GM21619 (cell line): Measurements from ENCODE around the gene BCL11A.
A peak's percentile ranks its signal among the peaks of the same experiment; 100 is the strongest.

Experiments
- ATAC-seq: cut with Tn5 transposase; IDR thresholded peaks from one replicate; pipeline ENCODE4 v1.9.1; 2021; ENCODE audit not compliant: unreplicated experiment

BCL11A gene

GRCh38 chr2:60548311-60548710, 5.1 kb downstream of the BCL11A start:
- no peak for ATAC-seq

DNA sequence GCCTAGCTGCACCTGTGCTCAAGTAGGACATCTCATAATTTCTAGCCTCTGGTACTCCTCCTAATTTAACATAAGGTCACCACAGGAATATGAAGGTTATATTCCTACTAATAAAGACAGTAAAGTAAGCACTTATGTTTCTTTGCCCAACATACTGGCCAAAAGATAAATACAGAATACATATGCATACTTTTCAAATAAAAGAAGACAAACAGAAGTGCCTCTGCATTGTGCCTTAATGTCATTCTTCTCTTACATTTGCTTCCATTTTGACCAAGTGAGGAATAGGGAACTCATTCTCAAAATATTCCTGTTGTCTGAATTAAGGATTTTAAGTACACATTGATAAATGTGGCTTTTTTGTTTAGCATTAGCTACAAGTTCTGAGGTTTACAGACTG, 5.6 kb downstream of the BCL11A start:
- no peak for ATAC-seq

- no peak for ATAC-seq
These were observed 6.6 kb downstream of the BCL11A start for GRCh38 chr2:60546756-60547420.

DNA sequence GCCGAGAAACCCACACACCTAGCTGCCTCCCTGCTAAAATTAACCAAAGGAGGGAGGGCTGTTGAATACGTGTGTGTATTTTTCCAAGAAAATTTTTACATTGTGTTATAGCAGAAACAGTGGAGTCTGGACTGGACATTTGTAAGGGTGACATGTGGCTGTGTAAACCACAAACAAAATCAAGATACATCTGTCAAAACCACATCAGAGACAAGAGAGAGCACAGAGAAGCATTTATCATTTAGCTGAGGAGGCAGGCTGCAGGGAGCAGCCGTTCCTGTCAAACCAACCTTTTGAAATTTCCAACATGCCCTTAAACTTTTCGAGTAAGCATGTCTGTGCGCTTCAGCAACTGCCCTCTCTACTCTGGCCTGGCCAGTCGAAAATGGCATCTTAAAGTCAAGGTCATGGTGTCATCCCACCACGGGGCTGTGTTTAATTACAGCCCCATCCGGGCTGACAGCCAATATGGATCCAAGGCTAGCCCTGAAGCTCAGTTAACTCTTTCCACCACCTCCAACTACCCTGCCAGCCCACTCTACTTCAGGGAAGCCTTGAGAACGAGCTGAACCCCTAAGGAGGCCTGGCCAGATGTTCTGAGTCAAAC, 8.4 kb downstream of the BCL11A start:
- no peak for ATAC-seq

GRCh38 chr2:60544062-60544461, 9.4 kb downstream of the BCL11A start:
- no peak for ATAC-seq

DNA sequence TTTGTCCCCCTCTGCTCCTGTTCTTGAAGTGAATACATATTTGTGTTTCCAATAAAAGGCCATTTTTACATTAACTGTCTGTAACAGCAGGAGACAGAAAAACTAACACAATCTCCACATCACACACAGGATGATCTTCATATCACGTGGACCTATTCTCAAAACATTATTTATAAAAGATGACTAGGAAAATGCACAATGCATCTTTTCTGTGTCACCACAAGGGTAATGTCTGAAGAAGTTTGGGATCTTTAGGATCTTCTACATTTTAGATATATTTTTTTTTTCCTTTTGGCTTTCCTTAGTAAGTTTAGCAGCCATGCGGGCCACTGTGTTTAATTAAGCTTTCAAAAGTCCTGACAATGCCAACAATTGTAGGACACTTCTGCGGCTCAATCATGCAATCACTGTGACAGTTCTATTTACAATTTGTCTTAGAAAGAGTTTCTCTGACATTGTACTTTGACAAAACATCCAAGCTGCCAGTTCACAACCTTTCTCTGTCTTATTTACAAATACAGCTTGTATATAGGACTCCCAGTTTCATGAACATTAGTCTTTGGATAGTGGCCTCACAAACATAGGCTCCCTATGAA, 12.3 kb downstream of the BCL11A start:
- ATAC-seq: no peak

- ATAC-seq: no peak
These were observed 13.4 kb downstream of the BCL11A start for GRCh38 chr2:60540074-60540473.

GRCh38 chr2:60539140-60539539, 14.3 kb downstream of the BCL11A start:
- no peak for ATAC-seq

DNA sequence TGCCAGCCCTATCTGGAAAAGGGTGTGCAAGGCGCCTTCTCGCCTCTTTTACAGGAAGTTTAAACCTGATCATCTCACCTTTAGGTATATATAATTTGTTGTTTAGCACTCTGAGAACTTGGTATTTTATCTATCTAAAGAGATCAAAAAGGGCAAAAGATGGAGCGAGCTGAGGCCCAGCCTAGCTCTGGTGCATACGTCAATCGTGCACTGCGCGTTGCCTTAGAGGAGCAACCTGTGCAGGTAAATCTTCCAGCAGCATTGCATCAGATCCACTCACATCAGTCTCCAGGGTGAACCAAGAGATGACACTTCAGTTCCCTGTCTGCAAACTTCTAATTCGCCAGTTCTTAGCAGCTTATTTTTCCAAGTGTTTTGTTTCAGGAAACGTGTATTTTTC, 15.4 kb downstream of the BCL11A start:
- no peak for ATAC-seq

DNA sequence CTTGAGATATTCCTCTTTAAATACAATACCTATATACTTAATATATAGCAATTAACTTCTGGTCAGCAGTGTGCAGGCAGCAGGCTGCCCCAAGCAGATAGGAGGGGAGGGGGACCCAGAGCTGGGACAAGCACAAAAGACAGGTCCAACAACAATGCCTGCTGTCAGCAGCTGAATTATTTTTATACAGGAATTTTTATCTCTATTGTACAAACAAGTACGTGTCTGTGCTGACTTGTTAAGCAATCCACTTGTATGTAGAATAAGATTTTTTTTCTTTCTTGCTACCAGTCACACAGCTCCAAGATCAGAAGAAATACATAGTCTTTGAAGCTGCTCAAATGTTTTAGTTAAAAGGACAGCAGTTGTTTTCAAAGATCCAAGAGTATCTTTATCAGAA, 16.7 kb downstream of the BCL11A start:
- no peak for ATAC-seq

DNA sequence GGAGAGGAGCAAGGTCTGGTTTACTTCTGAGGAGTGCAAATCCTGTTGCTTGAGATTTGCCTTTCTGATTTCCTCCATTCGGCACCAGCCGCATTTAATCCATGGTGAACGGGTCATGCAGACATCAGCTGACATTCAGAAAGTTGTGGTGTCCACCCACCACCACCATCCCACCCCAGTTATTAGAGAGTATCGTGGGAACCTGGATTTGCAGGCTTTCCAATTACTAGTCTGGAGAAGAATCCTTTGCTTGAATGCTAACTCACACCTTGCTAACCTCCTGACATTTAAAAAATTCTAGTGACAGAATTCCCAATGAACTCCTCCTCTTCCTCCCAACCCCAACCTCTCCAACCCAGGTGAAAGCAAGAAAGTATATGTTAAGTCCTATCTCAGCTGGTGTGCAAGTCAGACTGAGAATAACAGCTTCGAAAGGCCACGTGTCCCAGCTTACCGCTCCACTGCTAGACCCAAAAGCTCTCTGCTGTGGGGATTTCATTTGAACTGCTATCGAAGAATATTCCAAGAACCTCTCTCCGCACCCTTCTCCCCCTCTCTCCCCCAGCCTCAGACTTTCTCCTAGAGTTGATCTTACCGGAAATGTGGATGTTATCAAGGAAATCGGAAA, 17.7 kb downstream of the BCL11A start:
- ATAC-seq: peak; percentile 77

- ATAC-seq: no peak
These were observed 18.4 kb downstream of the BCL11A start for GRCh38 chr2:60534892-60535684.

DNA sequence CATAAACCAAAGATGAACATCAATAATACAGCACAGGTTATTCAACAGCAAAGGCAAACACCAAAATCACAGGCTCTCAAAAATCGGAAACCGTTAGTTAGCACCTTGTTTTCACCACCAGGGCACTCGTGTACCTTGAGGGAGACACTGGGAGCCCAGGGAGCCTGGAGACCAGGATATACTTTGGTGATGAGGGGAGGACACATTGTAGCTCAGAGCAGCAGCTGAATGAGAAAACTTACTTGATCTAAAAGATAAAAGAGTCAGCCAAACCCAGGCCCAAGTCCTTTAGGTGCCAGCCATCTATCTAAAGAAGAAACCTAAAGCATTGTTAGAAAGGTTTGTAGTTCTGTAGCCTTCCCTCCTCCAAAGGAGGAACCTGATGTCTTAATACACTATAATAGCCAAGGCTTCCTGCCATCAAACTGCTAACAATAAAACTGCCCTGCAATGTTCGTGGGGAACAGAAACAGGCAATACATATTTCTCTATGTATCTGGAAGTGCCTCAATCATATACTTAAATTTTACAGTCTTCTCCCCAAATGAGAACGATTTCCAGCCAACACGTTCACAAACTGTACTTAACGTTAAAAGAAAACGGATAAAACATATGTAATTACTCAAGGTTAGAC, 19.3 kb downstream of the BCL11A start:
- ATAC-seq: no peak

DNA sequence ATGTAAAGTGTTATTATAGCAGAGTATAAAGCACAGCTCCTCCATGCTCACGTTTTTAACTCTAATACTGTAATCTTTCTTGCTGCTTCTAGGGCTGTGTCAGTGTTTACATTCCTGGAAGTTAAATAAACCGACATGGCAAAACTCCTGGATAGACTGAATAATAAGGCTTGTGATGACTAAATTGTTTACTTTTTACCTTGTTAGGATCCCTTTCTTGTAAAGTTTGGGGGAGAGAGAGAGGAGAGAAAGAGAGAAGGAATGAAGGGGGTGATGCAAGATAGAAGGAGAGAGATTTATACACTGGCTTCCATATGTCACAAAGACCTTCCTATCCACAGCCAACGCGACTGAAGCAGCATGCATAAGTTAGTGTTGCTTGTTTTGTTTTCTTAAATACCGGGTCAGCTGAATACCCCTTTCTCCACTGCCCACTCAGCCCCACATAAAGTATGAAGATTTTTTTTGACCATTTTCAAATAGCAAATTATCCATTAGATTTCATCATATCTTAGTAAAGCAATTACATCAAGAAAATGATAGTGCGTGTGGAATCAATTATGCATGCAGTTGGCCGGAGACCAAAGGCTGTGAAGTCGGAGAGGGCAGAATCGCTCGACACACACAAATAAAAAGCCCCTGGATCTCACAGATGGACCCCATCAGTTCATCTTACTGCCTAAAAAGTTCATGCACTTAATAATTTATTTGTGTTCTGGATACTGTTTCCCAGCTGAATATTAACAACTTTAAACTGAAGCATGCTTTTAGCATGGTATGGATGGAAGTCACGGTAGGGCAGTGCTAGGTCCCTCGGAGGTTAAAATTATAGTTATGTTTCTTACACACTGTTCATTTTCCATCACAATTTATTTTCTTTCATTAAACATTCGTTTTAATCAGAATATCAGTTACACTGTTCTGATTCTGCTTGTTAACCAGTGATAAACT, 20.1 kb downstream of the BCL11A start:
- ATAC-seq: no peak

GRCh38 chr2:60532421-60532820, 21.0 kb downstream of the BCL11A start:
- no peak for ATAC-seq

GRCh38 chr2:60531701-60532133, 21.7 kb downstream of the BCL11A start:
- no peak for ATAC-seq

DNA sequence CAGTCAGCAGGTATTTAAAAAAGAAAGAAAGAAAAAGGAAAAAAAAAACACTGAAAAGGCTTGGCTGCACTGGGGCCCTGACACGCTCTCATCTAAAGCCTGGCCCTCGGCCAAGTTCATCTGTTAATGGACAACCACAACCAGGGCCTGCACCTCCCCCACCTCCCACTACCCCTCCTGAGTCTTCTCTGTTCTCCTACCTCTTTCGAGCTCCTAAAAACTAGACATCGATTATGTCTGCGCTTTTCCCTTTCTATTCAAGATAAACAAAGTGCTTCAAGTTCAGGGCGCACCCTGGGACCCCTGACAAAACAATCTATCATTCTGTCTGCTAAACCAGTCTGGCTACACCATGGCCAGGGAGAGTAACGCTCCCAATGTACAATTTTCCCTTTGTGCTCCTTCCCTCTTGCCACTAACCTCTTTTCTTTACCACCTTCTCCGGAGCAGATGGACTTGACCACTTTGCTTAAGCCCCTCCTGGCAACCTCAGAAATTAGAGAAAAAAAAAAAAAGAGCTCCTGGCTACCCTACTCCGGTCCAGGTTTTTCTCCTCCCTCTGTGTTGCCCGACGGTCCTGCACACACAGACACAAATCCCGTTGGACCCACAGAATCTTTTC, 22.7 kb downstream of the BCL11A start:
- ATAC-seq: peak; percentile 56

- peak; percentile 1 for ATAC-seq
These were observed 23.4 kb downstream of the BCL11A start for GRCh38 chr2:60529785-60530627.
